ENCODE results near the gene FNBP1.

FNBP1 gene

DNA sequence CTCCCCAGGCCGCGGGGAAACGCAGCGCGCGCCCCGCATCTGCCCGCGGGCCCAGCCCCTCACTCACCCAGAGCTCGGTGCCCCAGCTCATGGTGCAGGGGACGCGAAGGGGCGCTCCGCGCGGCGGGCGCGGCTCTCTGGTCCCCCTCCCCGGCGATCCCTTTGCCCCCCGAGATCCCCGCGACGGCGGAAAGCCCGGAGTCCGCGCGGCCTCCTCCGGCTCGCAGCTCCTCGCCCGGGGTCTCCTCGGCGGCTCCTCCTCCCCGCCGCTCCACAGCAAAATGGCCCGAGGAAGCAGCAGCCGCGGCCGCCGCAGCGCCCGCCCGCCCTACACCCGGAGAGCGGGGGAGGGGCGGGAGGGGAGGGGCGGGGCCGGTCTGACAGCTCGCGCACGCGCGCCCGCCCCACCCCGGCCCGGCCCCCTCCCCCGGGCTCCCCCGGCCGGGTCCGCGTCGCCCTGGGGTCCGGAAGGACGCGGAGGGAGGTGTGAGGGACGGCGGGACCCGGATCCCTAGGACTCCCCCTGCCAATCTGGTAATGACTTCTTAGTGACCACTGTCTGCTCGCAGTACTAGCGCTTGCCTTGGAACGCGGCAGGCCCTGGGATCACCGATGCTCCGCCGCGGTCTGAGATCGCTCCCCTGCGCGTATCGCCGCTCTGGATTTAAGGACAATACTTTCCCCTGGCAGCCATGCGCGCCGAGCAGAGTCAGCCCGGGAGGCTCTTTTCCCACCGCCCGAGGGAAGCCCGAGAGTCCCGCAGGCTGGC, at the start of gene FNBP1:
FNBP1 (minus strand) TSS at position 305 of the 769 bp plus-strand sequence; CDS start at position 91, 214 bp downstream.
- DNase-seq (ENCODE audit: low read depth), result peak; percentile 72

DNA sequence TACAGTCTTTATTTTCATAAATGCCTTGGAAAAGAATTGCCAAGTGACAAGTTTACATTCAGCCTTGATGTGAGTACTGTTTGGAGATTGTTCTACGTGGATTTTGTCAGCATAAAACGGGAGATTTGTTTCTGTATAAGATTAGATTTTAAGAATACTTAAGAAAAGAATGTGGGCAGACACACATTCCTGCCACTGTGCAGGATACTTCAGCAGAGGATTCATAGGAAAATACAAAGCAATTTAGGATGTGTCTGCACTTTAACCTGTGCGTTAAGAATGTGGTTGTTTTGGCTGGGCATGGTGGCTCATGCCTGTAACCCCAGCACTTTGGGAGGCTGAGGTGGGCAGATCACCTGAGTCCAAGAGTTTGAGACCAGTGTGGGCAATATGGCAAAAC, 47.9 kb upstream of the FNBP1 start:
- DNase-seq (ENCODE audit: low read depth), result no peak

DNA sequence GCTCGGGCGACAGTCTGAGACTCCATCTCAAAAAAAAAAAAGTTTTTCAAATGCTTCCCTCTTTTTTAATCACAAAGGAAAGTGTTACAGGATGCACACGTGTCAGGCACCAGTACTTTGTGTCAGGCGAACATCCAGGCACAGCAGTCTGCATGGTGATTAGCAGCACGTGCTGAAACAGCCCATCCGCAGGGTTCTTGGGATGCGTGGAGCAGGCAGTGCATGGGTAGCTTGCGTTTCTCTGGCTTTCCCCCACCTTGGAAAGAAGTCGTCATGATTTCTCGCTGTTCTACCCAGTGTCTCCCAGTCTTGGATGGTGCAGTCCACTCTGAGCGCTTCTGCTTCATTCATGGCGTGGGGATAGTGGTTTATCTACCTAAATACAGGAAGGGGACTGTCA, 46.2 kb upstream of the FNBP1 start:
- no peak for DNase-seq (ENCODE audit: low read depth)

DNA sequence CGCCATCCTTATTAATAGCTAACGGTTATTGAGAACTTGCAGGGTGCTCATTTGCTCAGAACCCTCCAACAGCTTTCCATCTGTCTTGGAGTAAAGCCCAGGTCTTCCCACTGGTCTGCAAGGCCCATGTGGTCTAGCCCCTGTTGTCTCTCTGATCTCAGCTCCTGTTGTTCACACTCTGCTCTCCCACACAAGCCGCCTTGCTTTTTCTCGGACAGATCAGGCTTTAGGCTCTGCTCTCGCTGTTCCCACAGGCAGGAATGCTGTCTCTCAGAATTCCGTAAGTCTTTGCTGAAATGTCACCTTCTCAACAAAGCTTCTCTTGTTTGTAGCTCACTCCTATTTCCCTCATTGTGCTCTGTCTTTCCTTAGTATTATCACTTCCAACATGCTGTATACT, 45.1 kb upstream of the FNBP1 start:
- DNase-seq (ENCODE audit: low read depth), result no peak

DNA sequence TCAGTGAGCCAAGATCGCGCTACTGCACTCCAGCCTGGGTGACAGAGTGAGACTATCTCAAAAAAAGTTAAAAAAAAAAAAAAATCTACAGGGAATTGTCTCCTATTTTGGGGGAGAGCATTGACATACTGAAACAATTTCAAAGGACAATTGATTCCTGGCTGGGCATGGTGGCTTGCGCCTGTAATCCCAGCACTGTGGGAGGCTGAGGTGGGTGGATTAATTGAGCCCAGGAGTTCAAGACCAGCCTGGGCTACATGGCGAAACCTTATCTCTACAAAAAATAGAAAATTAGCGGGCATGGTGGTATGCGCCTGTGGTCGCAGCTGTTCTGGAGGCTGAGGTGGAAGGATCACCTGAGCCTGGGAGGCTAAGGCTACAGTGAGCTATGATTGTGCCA, 41.3 kb upstream of the FNBP1 start:
- DNase-seq (ENCODE audit: low read depth), result no peak

DNA sequence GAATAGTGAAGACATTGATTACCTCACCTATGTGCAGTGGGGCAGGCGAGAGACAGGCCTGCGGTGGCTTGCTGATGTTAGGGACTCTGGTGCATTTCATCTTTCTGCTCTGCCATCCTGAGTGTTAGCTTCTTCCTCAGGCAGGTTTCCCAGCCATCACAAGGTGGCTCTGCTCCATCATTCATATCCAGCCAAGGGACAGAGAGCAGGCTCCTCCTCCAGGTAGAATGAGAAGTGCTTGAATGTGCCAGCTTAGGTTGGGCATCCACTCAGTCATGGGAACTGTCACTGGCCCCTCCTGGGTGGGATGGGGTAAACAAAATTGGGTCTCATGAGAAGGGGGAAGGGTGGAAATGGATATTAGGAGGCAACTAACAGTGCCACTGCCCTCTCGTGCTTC, 35.6 kb upstream of the FNBP1 start:
- no peak for DNase-seq (ENCODE audit: low read depth)

DNA sequence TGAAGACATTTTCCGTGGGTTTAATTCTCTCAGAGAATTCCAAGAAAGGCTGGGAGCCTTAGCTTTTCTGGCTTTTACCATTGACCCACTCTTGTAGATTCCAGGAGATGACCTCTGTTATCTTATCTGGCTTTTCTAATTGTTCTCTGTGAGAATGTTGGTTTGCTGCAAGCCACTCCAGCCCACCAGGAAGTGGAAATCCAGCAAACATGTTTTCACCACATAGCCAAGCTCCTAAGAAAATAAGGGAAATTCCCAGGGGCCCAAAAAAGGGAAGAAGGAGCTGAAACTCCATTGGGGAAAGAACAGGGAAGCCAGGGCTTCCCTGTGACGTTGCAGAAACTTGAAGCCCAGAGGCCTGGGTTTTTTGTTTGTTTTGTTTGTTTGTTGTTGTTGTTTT, 30.4 kb upstream of the FNBP1 start:
- no peak for DNase-seq (ENCODE audit: low read depth)

DNA sequence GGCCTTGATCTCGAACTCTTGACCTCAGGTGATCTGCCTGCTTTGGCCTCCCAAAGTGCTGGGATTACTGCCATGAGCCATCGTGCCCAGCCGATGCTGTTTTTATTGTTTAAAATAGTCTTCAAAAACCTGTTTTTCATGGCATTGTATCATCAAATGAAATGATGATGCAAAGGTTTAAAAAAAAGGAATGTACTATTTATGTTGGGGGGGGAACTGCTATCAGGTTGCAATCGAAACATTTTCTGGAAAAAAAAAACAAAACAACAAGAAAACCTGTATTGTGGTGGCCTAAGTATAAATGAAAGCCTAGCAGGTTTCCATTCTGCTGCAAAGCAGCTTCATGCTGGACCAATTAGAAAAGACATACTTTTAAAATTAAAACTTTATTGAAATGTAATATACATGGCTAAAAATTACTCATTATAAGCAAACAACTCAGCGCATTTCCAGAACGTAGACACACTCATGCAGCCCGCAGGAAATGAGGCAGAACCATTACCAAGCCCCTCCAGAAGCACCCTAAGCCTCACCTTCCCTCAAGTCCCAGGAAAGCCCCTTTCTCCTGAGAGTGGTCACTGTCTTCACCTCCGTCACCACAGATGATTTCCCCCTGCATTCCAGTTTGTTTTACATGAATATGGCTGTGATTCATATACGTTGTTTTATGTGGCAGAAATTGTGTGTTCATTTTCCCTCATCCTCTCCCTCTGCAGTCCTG, 29.7 kb upstream of the FNBP1 start:
- DNase-seq (ENCODE audit: low read depth), result no peak

DNA sequence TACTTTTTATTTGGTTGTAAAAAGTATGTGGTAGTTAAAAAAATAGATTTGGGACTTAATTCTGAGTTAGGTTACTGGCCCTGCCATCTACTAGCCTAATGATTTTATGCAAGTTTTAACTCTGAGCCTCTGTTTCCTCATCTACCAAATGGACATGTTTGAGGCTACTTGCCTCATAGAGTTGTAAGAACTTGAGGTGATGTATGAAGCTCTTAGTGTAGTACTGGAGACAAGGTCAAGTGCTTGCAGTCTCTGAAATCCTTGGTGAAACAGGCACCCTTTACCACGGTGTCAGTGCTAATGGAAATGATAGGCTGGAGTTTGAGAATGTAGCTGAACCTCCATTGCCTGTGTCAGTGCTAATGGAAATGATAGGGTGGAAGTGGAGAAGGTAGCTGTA, 26.1 kb upstream of the FNBP1 start:
- no peak for DNase-seq (ENCODE audit: low read depth)

DNA sequence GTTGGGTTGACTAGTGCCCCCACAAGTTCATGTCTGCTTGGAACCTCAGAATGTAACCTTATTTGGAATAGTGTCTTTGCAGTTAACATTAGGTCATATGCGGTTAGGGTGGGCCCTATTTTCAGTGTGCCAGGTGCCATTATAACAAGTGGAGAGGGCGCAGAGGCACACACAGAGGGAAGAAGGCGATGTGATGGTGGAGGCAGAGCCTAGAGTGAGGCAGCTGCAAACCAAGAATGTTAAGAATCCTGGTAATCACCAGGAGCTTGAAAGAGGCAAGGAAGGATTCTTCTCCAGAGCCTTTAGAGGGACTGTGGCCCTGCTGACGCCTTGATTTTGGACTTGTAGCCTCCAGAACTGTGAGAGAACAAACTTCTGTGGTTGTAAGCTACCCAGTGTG, 21.6 kb upstream of the FNBP1 start:
- DNase-seq (ENCODE audit: low read depth), result no peak

DNA sequence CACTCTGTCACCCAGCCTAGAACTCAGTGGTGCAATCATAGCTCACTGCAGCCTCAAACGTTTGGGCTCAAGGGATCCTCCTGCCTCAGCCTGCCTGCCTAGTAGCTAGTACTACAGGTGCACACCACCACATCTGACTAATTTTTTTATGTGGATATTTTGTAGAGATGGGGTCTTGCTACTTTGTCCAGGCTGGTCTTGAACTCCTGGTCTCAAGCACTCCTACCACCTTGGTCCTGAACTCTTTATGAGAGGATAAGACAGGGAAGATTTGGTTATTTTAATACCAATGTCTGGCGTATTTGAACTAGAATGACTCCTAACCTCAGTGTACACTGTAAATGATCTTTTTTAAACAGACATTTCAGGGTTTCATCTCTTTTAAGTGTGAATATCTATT, 19.8 kb upstream of the FNBP1 start:
- DNase-seq (ENCODE audit: low read depth), result no peak

DNA sequence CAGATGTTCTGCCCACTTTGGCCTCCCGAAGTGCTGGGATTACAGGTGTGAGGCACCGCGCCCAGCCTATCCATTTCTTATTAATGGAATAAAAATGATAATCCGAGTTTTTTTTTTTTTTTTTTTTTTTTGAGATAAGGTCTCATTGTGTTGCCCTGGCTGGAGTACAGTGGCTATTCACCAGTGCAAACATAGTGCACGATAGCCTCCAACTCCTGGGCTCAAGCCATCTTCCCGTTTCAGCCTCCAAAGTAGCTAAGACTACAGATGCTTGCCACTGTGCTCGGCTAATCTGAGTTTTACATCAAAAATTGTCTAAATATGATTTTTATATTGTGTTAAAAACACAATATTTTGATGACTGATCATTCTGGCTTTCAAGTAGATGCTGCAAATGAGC, 17.3 kb upstream of the FNBP1 start:
- DNase-seq (ENCODE audit: low read depth), result no peak

DNA sequence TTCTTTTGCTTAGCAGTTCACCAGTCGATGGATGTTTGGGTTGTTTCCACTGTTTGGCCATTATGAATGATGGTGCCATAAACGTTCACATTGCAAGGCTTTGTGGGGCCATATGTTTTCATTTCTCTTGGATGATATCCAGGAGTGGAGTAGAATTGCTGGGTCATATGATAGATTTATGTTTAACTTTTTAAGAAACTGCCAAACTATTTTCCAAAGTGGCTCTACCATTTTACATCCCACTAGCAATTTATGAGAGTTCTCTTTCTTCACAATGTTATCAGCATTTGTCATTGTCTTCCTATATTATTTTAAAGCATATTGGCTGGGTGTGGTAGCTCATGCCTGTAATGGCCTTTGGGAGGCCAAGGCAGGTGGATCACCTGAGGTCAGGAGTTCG, 15.9 kb upstream of the FNBP1 start:
- no peak for DNase-seq (ENCODE audit: low read depth)

DNA sequence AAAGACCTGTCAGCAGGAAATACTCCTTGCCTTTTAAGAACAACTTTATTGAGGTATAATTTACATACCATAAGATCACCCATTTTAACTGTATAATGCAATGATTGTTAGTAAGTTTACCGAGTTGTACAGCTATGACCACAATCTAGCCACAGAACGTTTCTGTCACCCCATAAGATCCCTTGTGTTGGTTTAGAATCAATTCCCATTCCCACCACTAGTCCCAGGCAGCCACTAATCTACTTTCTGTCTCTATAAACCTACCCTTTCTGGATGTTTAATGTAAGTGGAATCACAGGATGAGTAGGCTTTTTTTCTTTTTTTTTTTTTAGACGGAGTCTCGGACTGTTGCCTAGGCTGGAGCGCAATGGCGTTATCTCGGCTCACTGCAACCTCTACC, 15.2 kb upstream of the FNBP1 start:
- no peak for DNase-seq (ENCODE audit: low read depth)

DNA sequence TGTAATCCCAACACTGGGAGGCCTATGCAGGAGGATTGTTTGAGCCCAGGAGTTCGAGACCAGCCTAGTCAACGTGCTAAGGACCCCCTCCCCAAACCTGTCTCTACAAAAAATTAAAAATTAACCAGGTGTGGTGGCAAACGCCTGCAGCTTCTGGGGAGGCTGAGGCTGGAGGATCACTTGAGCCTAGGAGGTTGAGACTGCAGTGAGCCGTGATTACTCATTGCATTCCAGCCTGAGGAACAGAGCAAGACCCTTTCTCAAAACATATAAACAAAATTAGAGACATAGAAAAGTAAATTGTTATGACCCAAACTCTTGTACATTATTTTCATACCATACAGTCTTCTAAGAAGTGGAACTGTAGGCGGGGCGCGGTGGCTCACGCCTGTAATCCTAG, 11.8 kb upstream of the FNBP1 start:
- no peak for DNase-seq (ENCODE audit: low read depth)

DNA sequence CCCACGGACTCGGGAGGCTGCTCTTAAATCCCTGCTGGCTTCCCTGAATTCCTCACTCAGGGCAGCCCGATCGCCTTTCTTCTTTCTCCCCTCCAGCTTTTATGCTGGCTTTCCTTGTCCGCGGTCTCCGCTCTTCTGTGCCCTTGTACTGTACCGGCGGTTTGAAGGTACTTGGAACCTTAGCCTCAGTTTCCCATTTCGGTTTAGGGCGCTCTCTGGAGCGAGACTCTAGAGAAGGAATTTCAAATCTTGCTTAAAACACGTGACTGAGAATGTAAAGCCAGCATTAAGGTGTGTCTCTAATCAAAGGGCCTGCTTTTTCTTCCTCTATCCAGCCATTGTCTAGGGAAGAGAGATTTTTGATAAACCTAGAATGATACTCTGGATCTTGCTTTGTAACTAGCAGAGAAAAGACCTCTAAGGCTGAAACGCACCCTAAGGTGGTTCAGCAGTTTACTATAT, 11.4 kb upstream of the FNBP1 start:
- no peak for DNase-seq (ENCODE audit: low read depth)

DNA sequence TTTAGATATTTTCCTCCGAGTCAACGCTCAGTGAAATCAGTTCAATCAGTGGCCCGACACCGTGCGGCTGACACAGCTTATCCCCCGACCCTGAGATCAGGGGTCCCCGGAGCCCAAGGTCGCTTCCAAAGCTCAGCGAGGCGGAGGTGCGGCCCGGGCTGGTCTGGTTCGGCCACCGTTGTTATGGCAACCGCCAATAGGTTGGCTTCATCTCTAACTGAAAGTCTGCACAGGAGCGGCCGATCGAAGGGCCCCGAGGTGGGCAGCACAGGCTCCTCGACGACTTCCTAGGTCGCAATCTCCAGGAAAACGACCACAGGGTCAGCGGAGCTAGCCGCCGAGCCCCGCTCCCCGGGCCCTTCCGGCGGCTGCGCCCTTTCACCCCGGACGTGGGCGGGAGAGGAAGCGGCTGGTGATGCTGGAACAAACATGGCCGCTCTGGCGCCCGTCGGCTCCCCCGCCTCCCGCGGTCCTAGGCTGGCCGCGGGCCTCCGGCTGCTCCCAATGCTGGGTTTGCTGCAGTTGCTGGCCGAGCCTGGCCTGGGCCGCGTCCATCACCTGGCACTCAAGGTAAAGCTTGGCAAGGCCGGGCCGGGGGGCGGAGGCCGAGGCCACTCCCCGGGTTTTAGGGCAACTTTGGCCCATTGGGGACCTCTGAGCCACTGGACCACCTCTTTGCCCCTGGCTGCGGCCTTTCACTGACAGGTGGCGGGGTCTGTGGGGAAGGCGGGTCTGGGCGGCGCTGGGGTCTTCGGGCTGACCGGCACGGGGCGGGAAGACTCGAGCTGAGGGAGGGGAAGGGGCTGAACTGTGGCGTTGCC, 10.7 kb upstream of the FNBP1 start, which contains the start of gene GPR107:
GPR107 (plus strand) TSS at position 403 of the 821 bp plus-strand sequence; CDS start at position 430, 27 bp downstream.
- peak; percentile 57 for DNase-seq (ENCODE audit: low read depth)

DNA sequence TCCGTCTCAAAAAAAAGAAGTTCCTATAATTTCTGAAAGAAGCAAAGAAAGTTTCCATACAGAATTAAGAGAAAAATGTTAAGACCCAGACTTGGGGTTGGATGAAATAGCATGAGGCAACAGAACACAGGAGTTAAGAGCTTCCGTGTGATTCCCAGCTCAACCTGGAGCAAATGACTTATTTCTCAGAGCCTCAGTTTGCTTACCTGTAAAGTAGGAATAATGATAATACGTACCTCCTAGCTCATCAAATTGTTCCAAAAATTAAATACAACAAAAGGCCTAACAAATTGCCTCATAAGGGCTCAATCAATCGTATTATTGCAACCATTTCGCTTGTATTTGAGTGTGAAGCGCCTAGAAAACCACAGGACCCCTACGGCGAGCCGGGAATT, 10.1 kb upstream of the FNBP1 start:
- DNase-seq (ENCODE audit: low read depth), result no peak

DNA sequence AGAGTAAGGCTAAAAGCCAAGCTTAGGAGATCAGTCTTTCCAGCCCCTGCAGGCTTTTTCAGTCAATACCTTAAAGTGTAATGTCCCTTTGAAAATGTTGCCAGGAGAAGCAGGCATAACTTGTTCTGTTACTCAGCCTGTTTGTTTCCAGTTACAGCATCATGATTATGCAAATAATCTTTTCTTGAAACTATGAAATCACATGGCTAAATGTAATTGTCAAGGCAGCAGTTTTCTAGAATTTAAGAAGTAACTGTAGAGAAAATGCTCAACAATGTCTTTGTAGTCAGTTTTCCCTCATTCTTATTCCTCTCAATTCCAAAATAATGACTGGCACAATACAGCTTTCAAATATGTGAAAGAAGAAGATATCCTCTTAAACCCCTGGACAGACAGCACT, 8.9 kb upstream of the FNBP1 start:
- DNase-seq (ENCODE audit: low read depth), result no peak

DNA sequence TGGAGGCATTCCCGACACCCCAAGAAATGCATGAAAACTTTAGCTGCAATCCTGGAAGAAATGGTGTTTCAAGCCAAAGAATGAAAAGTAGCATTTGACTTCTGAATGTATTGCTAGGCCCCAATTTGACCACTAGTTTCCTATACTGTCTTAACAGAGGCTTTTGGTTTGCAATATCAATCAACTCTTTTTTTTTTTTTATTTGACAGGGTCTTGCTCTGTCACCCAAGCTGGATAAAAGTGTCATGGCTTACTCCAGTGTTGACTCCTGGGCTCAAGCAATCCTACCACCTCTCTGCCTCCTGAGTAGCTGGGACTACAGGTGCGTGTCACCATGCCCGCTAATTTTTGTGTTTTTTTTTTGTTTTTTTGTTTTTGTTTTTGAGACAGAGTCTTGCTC, 7.5 kb upstream of the FNBP1 start:
- no peak for DNase-seq (ENCODE audit: low read depth)

DNA sequence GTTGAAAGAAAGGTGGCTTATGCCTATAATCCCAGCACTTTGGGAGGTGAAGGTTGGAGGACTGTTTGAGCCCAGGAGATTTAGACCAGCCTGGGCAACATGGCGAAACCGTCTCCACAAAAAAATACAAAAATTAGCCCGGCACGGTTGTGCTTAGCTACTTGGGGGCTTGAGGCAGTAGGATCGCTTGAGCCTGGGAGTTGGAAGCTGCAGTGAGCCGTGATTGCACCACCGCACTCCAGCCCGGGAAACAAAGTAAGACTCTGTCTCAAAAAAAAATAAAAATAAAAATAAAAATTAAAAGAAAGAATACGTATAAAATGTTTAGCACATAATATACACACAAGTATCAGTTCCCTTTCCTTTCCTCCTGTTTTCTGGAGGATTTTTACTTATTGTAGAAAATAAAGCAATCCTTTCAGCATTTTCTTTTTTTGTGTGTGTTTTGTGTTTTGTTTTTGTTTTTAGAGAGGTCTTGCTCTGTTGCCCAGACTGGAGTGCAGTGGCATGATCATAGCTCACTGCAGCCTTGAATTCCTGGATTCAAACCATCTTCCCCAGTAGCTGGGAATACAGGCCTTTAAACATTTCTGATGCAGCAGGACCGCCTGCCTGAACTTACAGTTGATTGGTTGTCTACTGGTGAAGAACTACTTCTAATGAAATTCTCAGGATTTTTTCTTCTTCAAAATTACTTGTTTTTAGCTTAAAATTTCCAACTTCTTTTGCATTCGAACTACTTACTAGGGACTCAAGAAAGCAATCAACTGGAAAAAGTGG, 6.6 kb upstream of the FNBP1 start:
- DNase-seq (ENCODE audit: low read depth), result no peak
